GM04503 (cell line): Measurements from ENCODE around the gene HLCS.

Source experiments
- DNase-seq: peaks from one replicate; pipeline ENCODE4 v3.0.0-alpha.2; 2012; ENCODE audit warnings: low read depth

HLCS gene

GRCh38 chr21:36719614-36720013 lies 246.9 kb downstream of the HLCS start:
- DNase-seq, result no peak

DNA sequence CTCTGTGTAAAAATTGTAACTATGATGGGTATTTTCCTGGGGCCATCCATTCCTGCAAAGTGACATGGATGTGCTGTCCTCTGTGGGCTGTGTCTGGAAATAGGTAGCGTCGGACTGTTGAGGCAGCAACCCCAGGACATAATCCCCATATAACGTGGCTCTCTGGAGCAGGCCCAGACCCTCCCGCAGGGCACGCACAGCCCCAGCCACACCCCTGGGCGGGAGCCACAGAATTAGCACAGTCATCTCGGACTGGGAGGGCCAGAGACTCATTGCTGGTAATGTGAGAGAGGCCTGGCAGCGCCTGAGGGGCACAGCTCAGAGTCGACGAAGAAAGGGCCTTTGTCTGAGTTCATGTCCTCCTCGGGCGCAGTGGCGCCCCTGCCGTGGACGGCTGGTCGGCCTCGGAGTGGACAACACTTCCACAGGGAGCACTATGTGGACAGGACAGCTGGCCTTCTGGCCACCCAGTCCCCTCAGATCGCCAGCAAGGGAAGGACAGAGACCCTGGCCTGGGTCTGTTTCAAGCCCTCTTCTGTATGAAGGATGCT lies 247.4 kb downstream of the HLCS start:
- DNase-seq, result no peak

GRCh38 chr21:36717976-36718375 lies 248.5 kb downstream of the HLCS start:
- no peak for DNase-seq

DNA sequence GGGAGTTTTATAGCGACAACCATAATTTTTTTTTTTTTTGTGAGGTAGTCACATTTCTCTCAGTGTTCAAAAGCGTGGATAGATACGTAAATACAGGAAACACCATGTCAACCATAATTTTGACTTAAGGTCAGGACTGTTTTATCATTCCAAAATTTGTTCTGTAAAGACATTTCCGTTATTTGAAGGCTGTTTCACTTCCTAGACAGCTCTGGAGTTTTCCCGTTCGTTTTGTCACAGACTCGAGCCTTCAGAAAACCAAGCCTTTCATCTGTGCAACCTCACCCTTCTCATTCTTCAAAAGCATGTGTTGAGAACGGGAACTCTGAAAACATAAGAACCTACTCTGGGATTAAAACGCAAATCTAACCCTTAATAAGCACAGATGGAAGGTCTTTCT lies 249.6 kb downstream of the HLCS start:
- DNase-seq, result no peak

GRCh38 chr21:36716387-36716786 lies 250.1 kb downstream of the HLCS start:
- DNase-seq, result no peak

DNA sequence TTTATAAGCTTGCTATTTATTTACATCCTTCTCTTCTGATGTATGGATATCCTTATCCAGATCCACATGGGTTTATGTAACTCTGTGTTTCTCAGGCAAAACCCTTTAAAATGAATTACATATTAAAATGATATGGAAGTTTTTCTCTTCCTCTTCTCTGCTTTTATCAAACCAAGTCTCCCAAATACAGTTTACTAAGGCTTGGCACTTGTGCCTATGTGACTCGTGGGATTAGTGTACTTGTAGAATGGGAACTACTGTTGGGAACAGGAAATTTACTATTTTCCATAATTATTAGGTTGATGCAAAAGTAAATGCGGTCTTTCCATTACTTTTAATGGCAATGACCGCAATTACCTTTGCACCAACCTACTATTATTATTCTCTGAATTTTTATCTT lies 252.7 kb downstream of the HLCS start:
- DNase-seq, result no peak

DNA sequence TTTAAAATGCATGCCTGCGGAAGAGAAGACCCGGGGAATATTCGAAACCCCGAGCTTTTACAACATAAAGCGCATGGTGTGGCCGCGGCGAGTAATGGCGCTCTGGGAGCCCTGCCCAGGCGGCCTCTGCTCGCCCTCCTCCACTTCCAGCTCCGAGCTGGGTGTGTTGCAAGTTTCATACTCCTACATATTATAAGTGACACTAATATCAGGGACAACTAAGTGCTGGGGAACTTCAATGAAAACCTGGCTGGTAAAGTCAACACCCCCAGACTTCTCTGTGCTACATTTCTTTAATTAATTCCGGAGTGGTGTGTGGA lies 255.8 kb downstream of the HLCS start:
- no peak for DNase-seq

GRCh38 chr21:36709868-36710728 lies 256.4 kb downstream of the HLCS start:
- DNase-seq, result no peak

DNA sequence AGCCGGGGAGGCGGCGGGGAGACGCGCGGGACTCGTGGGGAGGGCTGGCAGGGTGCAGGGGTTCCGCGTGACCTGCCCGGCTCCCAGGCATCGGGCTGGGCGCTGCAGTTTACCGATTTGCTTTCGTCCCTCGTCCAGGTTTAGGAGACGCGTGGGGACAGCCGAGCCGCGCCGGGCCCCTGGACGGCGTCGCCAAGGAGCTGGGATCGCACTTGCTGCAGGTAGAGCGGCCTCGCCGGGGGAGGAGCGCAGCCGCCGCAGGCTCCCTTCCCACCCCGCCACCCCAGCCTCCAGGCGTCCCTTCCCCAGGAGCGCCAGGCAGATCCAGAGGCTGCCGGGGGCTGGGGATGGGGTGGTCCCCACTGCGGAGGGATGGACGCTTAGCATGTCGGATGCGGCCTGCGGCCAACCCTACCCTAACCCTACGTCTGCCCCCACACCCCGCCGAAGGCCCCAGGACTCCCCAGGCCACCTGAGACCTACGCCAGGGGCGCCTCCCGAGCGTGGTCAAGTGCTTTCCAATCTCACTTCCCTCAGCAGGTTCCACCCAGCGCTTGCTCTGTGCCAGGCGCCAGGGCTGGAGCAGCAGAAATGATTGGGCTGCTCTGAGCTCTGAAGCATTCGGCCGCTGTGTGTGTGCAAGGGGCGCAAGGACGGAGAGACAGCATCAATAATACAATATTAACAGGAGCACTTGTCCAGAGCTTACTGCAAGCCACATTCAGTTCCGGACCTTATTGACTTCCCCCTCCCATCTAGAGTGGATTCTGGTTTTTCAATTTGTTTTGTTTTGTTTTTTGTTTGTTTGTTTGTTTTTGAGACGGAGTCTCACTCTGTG lies 257.2 kb downstream of the HLCS start:
- DNase-seq, result no peak

GRCh38 chr21:36708286-36709029 lies 258.0 kb downstream of the HLCS start:
- no peak for DNase-seq

- DNase-seq, result no peak
Measured at GRCh38 chr21:36707763-36708285, 258.6 kb downstream of the HLCS start.

DNA sequence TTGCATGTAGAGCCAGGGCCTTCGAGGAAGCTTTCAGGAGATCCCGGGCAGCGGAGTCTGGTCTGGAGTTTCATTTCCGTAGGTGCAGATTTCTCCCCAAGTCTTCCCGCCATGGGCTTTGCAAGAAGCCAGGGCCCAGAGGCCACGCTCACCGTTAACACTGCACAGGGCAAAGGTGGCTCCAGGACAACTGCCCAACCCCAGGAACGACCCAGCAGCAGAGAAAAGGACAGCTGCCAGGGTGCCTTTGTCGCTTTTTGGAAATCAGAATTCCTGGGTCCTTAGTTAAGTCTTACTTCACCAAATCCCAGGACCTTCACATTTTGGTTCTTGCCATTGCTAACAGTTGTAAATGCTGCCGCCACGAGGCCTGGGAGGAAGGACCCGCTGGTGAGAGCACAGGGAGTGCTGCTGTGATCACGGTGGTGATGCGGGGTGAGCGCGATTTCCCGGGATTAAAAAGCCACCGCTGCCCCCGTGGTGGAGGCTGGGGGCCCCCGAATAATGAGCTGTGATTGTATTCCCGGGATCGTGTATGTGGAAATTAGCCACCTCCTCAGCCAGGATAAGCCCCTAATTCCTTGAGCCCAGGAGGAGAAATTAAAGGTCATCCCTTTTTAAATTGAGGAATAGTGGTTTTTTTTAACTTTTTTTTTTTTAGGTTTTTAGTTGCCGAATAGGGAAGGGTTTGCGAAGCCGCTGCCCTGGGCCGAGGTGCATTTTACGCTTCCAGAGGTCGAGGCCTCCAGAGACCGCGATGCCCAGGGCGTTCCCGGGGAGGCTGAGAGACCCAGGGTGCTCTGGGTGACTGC lies 259.3 kb downstream of the HLCS start:
- DNase-seq, result no peak

DNA sequence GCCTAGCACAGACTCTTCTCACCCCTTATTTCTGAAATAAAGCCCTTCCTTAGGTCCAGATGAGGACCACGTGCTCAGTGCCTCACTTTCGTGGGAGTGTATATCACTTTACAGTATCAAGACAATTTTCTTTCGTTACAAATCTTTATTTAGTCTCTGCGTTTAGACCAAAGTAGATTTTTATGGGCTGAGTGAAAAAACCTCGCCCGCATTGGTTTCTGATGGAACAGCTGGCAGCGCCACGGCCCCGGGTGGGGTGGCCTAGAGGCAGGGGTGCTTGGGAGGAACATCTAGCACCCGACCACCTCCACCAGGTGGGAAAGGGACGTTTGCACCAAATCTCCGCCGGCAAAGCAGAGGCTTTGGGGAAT lies 260.0 kb downstream of the HLCS start:
- DNase-seq, result no peak

DNA sequence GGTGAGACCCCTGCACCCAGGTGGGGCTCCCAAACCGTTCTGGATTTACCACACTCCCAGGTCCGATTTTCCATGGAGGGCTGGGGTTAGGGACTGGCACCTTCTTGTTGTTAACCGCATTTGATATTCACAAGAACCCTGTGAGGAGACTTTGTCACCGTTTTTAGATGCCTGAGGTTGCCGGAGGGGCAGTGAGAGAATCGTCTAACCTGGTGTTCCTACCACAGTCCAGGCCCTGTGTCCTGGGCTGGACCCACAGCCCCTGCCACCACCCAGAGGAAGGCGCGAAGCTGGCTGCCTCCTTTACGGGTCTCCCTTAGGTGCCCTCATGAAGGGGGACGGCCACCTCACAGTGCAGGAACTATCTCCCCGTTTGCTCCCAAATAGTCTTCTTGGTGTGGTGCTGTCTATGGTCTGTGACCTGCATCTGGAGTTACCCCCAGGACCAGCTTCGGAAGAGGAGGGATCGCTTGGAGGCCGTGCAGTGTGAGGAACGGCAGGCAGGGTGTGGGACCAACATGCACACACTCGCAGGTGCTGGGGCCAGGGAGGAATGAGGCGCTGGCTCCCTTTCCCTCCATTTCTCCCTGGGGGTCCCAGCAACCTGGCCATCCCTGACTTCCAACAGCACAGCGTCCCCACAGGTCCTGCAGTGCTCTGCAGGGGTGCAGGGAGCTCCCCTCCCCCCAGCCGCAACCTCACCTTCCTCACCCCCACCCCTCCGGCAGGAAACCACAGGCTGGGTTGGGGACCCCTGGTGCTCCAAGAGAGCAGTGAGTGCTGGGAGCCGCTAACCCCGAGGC lies 260.6 kb downstream of the HLCS start:
- DNase-seq, result no peak

DNA sequence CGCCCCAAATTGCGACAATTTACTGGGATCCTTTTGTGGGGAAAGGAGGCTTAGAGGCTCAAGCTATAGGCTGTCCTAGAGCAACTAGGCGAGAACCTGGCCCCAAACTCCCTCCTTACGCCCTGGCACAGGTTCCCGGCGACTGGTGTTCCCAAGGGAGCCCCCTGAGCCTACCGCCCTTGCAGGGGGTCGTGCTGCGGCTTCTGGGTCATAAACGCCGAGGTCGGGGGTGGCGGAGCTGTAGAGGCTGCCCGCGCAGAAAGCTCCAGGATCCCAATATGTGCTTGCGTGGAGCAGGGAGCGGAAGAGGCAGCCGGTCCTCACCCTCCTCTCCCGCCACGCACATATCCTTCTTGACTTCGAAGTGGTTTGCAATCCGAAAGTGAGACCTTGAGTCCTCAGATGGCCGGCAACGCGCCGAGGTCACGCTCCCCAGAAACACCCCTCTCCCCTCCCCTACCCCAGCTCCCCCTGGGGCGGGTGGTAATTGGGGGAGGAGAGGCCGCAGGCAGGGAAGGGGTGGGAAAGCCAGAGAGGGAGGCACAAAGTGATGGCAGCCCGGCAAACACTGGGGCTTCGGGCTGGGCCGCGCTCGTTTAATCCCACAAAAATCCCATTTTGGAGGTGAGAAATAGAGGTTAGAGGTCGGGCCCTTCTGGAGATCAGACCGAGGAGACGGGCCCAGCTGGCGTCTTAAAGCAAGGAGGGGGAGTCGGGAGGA lies 261.4 kb downstream of the HLCS start:
- DNase-seq, result no peak

- no peak for DNase-seq
Measured at GRCh38 chr21:36704281-36704957, 262.1 kb downstream of the HLCS start.

- DNase-seq, result no peak
Measured at GRCh38 chr21:36703626-36704280, 262.7 kb downstream of the HLCS start.

- no peak for DNase-seq
Measured at GRCh38 chr21:36703123-36703522, 263.3 kb downstream of the HLCS start.

DNA sequence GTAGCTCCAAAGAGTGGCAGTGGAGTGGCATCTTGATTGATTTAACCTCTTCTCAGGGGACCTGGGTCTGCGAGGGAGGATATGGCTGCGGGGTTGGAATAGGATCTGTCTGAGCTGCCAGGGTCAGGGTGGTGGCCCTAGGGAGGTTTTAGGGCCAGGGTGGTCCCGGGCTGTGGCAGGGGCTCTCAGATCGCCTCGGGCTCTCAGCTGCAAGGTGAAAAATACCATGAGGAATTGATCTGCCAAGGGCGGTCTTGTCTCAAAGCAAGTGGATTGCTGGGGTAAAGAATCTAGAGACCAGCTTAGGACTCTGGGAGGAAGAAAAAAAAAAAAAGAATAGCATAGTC lies 263.9 kb downstream of the HLCS start:
- DNase-seq, result no peak
